RPMI8226 (cell line): Measurements from ENCODE around the gene NUP93.
"Not testable (repeated sequence)": the region's sequence is repeated elsewhere in the genome, so short reads cannot be mapped to it uniquely, and the experiment has no call there.

Experiments used
- DNase-seq: peaks from one replicate; pipeline ENCODE4 v3.0.0-alpha.2; 2015

NUP93 gene

GRCh38 chr16:56710181-56710737, 19.7 kb upstream of the NUP93 start:
- no peak for DNase-seq

GRCh38 chr16:56711862-56712261, 18.1 kb upstream of the NUP93 start:
- DNase-seq: no peak

GRCh38 chr16:56713794-56714193, 16.1 kb upstream of the NUP93 start:
- DNase-seq: no peak

- no peak for DNase-seq
Observed at GRCh38 chr16:56715126-56715525, 14.8 kb upstream of the NUP93 start.

- DNase-seq: no peak
Observed at GRCh38 chr16:56716761-56717160, 13.2 kb upstream of the NUP93 start.

- not testable (repeated sequence) for DNase-seq
Observed at GRCh38 chr16:56717532-56717931, 12.4 kb upstream of the NUP93 start.

- DNase-seq: no peak
Observed at GRCh38 chr16:56722200-56722842, 7.6 kb upstream of the NUP93 start.

- DNase-seq: no peak
Observed at GRCh38 chr16:56724191-56724590, 5.7 kb upstream of the NUP93 start.

- no peak for DNase-seq
Observed at GRCh38 chr16:56726283-56726682, 3.6 kb upstream of the NUP93 start.

- no peak for DNase-seq
Observed at GRCh38 chr16:56726926-56727325, 3.0 kb upstream of the NUP93 start.

- DNase-seq: no peak
Observed at GRCh38 chr16:56728027-56728426, 1.9 kb upstream of the NUP93 start.

GRCh38 chr16:56728980-56729734, 772 bp upstream of the NUP93 start:
- DNase-seq: peak; percentile 15

GRCh38 chr16:56732366-56732765, 2.4 kb downstream of the NUP93 start:
- no peak for DNase-seq

- no peak for DNase-seq
Observed at GRCh38 chr16:56732832-56733231, 2.9 kb downstream of the NUP93 start.

- DNase-seq: no peak
Observed at GRCh38 chr16:56734429-56734828, 4.5 kb downstream of the NUP93 start.

GRCh38 chr16:56736476-56736875, 6.5 kb downstream of the NUP93 start:
- DNase-seq: no peak

- DNase-seq: no peak
Observed at GRCh38 chr16:56737539-56737938, 7.6 kb downstream of the NUP93 start.

- no peak for DNase-seq
Observed at GRCh38 chr16:56738221-56738620, 8.3 kb downstream of the NUP93 start.

- DNase-seq: not testable (repeated sequence)
Observed at GRCh38 chr16:56739378-56739777, 9.4 kb downstream of the NUP93 start.

GRCh38 chr16:56741399-56741798, 11.5 kb downstream of the NUP93 start:
- DNase-seq: no peak

GRCh38 chr16:56742030-56742984, 12.4 kb downstream of the NUP93 start:
- no peak for DNase-seq

- DNase-seq: no peak
Observed at GRCh38 chr16:56743840-56744239, 13.9 kb downstream of the NUP93 start.

- DNase-seq: no peak
Observed at GRCh38 chr16:56744996-56745640, 15.2 kb downstream of the NUP93 start.
